ENCODE measurements around the gene ACAN. TPM values are rescaled to one million over a fixed set of nuclear protein-coding genes. Genes with fewer than 3 reads are reported as not detected.

Gene ACAN
- total and polyA plus RNA-seq, 2 donors from 2014 or later = 2.8 to 10.3 TPM

DNA sequence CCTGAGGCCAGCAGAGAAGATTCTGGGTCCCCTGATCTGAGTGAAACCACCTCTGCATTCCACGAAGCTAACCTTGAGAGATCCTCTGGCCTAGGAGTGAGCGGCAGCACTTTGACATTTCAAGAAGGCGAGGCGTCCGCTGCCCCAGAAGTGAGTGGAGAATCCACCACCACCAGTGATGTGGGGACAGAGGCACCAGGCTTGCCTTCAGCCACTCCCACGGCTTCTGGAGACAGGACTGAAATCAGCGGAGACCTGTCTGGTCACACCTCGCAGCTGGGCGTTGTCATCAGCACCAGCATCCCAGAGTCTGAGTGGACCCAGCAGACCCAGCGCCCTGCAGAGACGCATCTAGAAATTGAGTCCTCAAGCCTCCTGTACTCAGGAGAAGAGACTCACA is 55.7 kb downstream of the ACAN start:
- no peak overlapping the region for H3K27ac ChIP-seq (ENCODE audit: low read depth in 2 of 2, low read length in 2 of 2)
- H3K27me3 ChIP-seq (ENCODE audit: control insufficient read depth, insufficient read depth, low read length) = no peaks in the 10 kb centered on the region
- no peak for FAIRE-seq
- TF ChIP-seq, protein P1, sequence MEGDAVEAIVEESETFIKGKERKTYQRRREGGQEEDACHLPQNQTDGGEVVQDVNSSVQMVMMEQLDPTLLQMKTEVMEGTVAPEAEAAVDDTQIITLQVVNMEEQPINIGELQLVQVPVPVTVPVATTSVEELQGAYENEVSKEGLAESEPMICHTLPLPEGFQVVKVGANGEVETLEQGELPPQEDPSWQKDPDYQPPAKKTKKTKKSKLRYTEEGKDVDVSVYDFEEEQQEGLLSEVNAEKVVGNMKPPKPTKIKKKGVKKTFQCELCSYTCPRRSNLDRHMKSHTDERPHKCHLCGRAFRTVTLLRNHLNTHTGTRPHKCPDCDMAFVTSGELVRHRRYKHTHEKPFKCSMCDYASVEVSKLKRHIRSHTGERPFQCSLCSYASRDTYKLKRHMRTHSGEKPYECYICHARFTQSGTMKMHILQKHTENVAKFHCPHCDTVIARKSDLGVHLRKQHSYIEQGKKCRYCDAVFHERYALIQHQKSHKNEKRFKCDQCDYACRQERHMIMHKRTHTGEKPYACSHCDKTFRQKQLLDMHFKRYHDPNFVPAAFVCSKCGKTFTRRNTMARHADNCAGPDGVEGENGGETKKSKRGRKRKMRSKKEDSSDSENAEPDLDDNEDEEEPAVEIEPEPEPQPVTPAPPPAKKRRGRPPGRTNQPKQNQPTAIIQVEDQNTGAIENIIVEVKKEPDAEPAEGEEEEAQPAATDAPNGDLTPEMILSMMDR (IDR thresholded peaks at IDR 0.05; ENCODE audit: borderline replicate concordance, extremely low read depth, insufficient read depth) = no peak
- H3K9me3 ChIP-seq (ENCODE audit: control insufficient read depth in 2 of 3, insufficient read depth in 1 of 3, low read length in 3 of 3) = no peaks in the 10 kb centered on the region
- no peak for DNase-seq
- intact Hi-C loops (cut with DNase I) = no loop called here
- H3K4me3 ChIP-seq (ENCODE audit: low read length in 3 of 3) = no peak overlapping the region
- no peak overlapping the region for H3K9ac ChIP-seq (ENCODE audit: low read length in 3 of 3)
- H3K4me1 ChIP-seq (ENCODE audit: control insufficient read depth in 2 of 3, insufficient read depth in 2 of 3, low read depth in 1 of 3, low read length in 3 of 3) = no peaks in the 10 kb centered on the region
- no peaks in the 10 kb centered on the region for H3K36me3 ChIP-seq (ENCODE audit: control insufficient read depth in 2 of 3, insufficient read depth in 3 of 3, low read length in 3 of 3)

DNA sequence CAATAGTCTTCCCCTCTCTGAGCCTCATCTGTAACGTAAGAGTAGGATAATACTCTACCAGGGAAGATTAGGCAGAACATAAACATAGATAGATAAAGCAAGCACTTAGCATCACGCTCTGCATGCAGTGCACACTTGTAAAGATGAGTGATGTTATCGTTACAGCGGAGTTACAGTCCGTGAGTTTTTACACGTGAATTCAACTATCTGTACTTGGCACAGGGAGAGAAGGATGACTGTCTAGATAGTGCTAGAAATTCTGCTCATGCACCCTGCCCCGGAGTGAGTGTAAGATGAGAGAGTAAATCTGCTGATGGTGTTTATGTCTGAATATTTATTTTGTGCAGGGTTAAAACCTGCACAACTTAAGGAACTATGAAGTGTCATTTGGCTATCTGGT is 56.3 kb downstream of the ACAN start:
- no peaks in the 10 kb centered on the region for H3K27me3 ChIP-seq (ENCODE audit: control insufficient read depth, insufficient read depth, low read length)
- no peaks in the 10 kb centered on the region for H3K4me1 ChIP-seq (ENCODE audit: control insufficient read depth in 2 of 3, insufficient read depth in 2 of 3, low read depth in 1 of 3, low read length in 3 of 3)
- H3K9me3 ChIP-seq (ENCODE audit: control insufficient read depth in 2 of 3, insufficient read depth in 1 of 3, low read length in 3 of 3) = no peaks in the 10 kb centered on the region
- no peak overlapping the region for H3K9ac ChIP-seq (ENCODE audit: low read length in 3 of 3)
- H3K36me3 ChIP-seq (ENCODE audit: control insufficient read depth in 2 of 3, insufficient read depth in 3 of 3, low read length in 3 of 3) = no peaks in the 10 kb centered on the region
- intact Hi-C loops (cut with DNase I) = no loop called here
- DNase-seq (no peak), FAIRE-seq (no peak)
- H3K27ac ChIP-seq (ENCODE audit: low read depth in 2 of 2, low read length in 2 of 2) = no peak overlapping the region
- TF ChIP-seq, protein P1 (IDR thresholded peaks at IDR 0.05; ENCODE audit: borderline replicate concordance, extremely low read depth, insufficient read depth) = no peak
- H3K4me3 ChIP-seq (ENCODE audit: low read length in 3 of 3) = no peak overlapping the region

DNA sequence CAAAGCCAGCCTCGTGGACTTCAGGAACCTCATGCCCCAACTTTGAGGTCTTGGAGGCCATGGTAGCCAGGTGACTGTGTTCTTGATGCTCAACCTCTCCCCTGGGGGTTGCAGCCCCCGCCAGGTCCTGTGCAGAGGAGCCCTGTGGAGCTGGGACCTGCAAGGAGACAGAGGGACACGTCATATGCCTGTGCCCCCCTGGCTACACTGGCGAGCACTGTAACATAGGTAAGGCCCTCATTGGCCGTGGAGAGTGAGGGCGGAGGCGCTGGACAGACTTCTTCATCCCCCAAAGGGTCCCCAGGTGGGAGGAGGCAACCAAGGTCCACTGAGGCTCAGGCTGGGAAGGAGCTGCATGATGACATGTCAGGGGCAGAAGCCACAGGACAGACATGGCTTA is 57.0 kb downstream of the ACAN start:
- Histone ChIP-seq H3K9me3 (ENCODE audit: control insufficient read depth in 2 of 3, insufficient read depth in 1 of 3, low read length in 3 of 3) (no peaks in the 10 kb centered on the region), H3K4me1 (ENCODE audit: control insufficient read depth in 2 of 3, insufficient read depth in 2 of 3, low read depth in 1 of 3, low read length in 3 of 3) (no peaks in the 10 kb centered on the region), H3K9ac (ENCODE audit: low read length in 3 of 3) (no peak overlapping the region), H3K27ac (ENCODE audit: low read depth in 2 of 2, low read length in 2 of 2) (no peak overlapping the region), H3K27me3 (ENCODE audit: control insufficient read depth, insufficient read depth, low read length) (no peaks in the 10 kb centered on the region), H3K4me3 (ENCODE audit: low read length in 3 of 3) (no peak overlapping the region), H3K36me3 (ENCODE audit: control insufficient read depth in 2 of 3, insufficient read depth in 3 of 3, low read length in 3 of 3) (no peaks in the 10 kb centered on the region)
- intact Hi-C loops (cut with DNase I) = no loop called here
- DNase-seq (no peak), FAIRE-seq (no peak)
- TF ChIP-seq, protein P1 (IDR thresholded peaks at IDR 0.05; ENCODE audit: borderline replicate concordance, extremely low read depth, insufficient read depth) = no peak

DNA sequence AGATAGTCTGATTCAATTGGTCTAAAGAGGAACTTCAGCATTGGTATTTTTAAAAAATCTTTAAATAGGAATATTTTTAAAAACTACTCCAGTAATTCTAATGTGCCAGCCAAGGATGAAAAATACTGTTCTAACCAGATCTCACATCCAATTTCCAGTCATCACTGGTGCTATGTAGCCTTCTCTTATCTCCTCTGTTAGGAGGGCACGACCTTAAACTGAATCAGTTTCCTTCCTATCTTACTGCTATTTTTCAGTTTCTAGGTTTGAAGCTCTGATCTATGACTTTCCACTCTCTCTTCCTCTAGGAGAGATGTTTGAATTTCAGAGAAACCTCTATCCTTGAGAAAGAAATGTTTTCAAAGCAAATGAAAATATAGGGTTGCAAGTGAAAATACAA is 60.2 kb downstream of the ACAN start:
- intact Hi-C loops (cut with DNase I) = no loop called here
- no peak for FAIRE-seq

More for the DNA sequence above, 60.2 kb downstream of the ACAN start:
- Histone ChIP-seq H3K36me3 (ENCODE audit: control insufficient read depth in 2 of 3, insufficient read depth in 3 of 3, low read length in 3 of 3) (no peaks in the 10 kb centered on the region), H3K4me3 (ENCODE audit: low read length in 3 of 3) (no peak overlapping the region), H3K27ac (ENCODE audit: low read depth in 2 of 2, low read length in 2 of 2) (no peak overlapping the region), H3K9ac (ENCODE audit: low read length in 3 of 3) (no peak overlapping the region), H3K27me3 (ENCODE audit: control insufficient read depth, insufficient read depth, low read length) (no peaks in the 10 kb centered on the region), H3K4me1 (ENCODE audit: control insufficient read depth in 2 of 3, insufficient read depth in 2 of 3, low read depth in 1 of 3, low read length in 3 of 3) (no peaks in the 10 kb centered on the region), H3K9me3 (ENCODE audit: control insufficient read depth in 2 of 3, insufficient read depth in 1 of 3, low read length in 3 of 3) (no peaks in the 10 kb centered on the region)
- TF ChIP-seq, protein P1 (IDR thresholded peaks at IDR 0.05; ENCODE audit: borderline replicate concordance, extremely low read depth, insufficient read depth) = no peak
- no peak for DNase-seq
